Lower leg skin (tissue), 3 donors: ENCODE measurements around the gene GPRIN2.

Experiments used
- POLR2A ChIP-seq, 2 donors: fragments of 450-650 bp; IDR thresholded peaks; one replicate each; pipeline ENCODE4 v1.6.1; 2016 to 2017; ENCODE audit warnings: antibody characterized with exemption in 2 of 2, mild to moderate bottlenecking in 1 of 2, moderate library complexity in 1 of 2
- TF ChIP-seq, protein P1 (sequence below), 3 donors: fragments of 450-650 bp; IDR thresholded peaks; one replicate each; pipeline ENCODE4 v1.5.1; 2016; ENCODE audit warnings: antibody characterized with exemption in 3 of 3, mild to moderate bottlenecking in 3 of 3, moderate library complexity in 2 of 3

DNA sequence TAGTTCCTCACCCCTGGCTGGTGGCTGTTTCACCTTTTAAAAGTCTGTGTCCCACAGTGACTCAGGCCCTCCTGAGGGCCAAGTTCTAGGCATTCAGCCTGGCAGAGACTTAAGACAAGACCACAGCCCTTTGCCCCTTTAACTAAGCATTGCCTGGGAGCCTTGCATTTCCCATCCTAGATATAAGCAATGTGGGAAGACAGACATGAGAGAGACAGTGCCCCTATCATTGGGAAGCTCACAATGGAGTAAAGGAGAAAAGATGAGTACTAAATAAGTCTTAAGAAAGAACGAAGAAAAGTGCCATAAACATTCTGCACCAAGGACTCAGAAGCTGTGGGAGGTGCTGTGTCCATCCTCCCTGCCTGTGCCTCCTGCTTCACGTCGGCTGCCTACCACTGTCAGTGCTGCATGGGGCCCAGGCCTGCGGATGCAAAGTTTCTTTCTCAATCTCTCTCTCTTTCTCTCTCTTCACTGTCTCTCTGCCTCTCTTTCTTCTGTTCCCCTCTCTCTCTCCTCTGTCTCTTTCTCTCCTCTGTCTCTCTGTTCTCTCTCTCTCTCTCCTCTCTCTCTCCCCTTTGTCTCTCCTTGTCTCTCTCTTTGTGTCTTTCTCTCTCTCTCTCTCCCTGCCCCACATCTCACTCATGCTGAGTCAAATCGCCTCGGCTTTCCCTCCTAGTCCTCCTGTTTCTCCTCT, 21.5 kb downstream of the GPRIN2 start:
- TF ChIP-seq, protein P1, sequence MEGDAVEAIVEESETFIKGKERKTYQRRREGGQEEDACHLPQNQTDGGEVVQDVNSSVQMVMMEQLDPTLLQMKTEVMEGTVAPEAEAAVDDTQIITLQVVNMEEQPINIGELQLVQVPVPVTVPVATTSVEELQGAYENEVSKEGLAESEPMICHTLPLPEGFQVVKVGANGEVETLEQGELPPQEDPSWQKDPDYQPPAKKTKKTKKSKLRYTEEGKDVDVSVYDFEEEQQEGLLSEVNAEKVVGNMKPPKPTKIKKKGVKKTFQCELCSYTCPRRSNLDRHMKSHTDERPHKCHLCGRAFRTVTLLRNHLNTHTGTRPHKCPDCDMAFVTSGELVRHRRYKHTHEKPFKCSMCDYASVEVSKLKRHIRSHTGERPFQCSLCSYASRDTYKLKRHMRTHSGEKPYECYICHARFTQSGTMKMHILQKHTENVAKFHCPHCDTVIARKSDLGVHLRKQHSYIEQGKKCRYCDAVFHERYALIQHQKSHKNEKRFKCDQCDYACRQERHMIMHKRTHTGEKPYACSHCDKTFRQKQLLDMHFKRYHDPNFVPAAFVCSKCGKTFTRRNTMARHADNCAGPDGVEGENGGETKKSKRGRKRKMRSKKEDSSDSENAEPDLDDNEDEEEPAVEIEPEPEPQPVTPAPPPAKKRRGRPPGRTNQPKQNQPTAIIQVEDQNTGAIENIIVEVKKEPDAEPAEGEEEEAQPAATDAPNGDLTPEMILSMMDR (IDR thresholded peaks at IDR 0.05), result no peak
- TF ChIP-seq POLR2A (IDR thresholded peaks at IDR 0.05), result no peak
